Neural cell (in vitro differentiated cells): Measurements from ENCODE around the gene OSBPL9.

Source experiments
- EP300 ChIP-seq: fragments of 450-650 bp; conservative IDR thresholded peaks from 2 replicates; pipeline ENCODE4 v1.6.1; 2014; ENCODE audit warnings: antibody characterized with exemption, mild to moderate bottlenecking, moderate library complexity; ENCODE audit not compliant: poor library complexity, severe bottlenecking
- EZH2 ChIP-seq: fragments of 200-600, 300-800 bp; shearing (Covaris generic), sonication (generic); IDR thresholded peaks from 2 replicates; pipeline ENCODE4 v1.6.1; 2014; ENCODE audit warnings: antibody characterized with exemption, low read length, borderline replicate concordance, mild to moderate bottlenecking; ENCODE audit not compliant: insufficient read depth, poor library complexity, severe bottlenecking
- POLR2AphosphoS5 ChIP-seq: IDR thresholded peaks from 2 replicates; pipeline ENCODE4 v1.6.1; 2012
- RAD21 ChIP-seq: fragments of 450-650 bp; conservative IDR thresholded peaks from 2 replicates; pipeline ENCODE4 v1.6.1; 2014; ENCODE audit warnings: antibody characterized with exemption, mild to moderate bottlenecking, moderate library complexity
- SMC3 ChIP-seq: fragments of 450-650 bp; conservative IDR thresholded peaks from 2 replicates; pipeline ENCODE4 v1.6.1; 2014; ENCODE audit warnings: antibody characterized with exemption, mild to moderate bottlenecking, moderate library complexity; ENCODE audit not compliant: poor library complexity
- TAF1 ChIP-seq: IDR thresholded peaks from 2 replicates; pipeline ENCODE4 v1.6.1; 2012; ENCODE audit warnings: low read depth
- TF ChIP-seq, protein P1 (sequence below): fragments of 450-650 bp; IDR thresholded peaks from 2 replicates; pipeline ENCODE4 v1.5.1; 2014; ENCODE audit warnings: antibody characterized with exemption, mild to moderate bottlenecking, moderate library complexity; ENCODE audit not compliant: poor library complexity, severe bottlenecking
- TF ChIP-seq, protein P2 (sequence below): IDR thresholded peaks from 2 replicates; pipeline ENCODE4 v1.6.1; 2012; ENCODE audit warnings: borderline replicate concordance

DNA sequence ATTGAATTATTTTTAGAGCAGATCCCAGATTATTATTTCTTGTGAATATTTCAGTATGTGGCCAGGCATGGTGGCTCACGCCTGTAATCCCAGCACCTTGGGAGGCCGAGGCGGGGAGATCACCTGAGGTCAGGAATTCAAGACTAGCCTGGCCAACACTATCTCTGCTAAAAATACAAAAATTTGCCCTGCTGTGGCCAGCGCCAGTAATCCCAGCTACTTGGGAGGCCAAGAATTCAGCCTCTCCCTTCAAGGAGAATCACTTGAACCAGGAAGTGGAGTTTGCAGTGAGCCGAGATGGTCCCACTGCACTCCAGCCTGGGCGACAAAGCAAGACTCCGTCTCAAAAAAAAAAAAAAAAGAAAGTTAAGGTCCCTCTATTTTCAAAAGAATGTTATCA is 4.3 kb downstream of the OSBPL9 start:
- TF ChIP-seq, protein P1, sequence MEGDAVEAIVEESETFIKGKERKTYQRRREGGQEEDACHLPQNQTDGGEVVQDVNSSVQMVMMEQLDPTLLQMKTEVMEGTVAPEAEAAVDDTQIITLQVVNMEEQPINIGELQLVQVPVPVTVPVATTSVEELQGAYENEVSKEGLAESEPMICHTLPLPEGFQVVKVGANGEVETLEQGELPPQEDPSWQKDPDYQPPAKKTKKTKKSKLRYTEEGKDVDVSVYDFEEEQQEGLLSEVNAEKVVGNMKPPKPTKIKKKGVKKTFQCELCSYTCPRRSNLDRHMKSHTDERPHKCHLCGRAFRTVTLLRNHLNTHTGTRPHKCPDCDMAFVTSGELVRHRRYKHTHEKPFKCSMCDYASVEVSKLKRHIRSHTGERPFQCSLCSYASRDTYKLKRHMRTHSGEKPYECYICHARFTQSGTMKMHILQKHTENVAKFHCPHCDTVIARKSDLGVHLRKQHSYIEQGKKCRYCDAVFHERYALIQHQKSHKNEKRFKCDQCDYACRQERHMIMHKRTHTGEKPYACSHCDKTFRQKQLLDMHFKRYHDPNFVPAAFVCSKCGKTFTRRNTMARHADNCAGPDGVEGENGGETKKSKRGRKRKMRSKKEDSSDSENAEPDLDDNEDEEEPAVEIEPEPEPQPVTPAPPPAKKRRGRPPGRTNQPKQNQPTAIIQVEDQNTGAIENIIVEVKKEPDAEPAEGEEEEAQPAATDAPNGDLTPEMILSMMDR: no peak
- TF ChIP-seq SMC3: no peak
- TF ChIP-seq, protein P2, sequence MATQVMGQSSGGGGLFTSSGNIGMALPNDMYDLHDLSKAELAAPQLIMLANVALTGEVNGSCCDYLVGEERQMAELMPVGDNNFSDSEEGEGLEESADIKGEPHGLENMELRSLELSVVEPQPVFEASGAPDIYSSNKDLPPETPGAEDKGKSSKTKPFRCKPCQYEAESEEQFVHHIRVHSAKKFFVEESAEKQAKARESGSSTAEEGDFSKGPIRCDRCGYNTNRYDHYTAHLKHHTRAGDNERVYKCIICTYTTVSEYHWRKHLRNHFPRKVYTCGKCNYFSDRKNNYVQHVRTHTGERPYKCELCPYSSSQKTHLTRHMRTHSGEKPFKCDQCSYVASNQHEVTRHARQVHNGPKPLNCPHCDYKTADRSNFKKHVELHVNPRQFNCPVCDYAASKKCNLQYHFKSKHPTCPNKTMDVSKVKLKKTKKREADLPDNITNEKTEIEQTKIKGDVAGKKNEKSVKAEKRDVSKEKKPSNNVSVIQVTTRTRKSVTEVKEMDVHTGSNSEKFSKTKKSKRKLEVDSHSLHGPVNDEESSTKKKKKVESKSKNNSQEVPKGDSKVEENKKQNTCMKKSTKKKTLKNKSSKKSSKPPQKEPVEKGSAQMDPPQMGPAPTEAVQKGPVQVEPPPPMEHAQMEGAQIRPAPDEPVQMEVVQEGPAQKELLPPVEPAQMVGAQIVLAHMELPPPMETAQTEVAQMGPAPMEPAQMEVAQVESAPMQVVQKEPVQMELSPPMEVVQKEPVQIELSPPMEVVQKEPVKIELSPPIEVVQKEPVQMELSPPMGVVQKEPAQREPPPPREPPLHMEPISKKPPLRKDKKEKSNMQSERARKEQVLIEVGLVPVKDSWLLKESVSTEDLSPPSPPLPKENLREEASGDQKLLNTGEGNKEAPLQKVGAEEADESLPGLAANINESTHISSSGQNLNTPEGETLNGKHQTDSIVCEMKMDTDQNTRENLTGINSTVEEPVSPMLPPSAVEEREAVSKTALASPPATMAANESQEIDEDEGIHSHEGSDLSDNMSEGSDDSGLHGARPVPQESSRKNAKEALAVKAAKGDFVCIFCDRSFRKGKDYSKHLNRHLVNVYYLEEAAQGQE: no peak
- TF ChIP-seq TAF1: no peak
- TF ChIP-seq POLR2AphosphoS5: no peak
- no peak for TF ChIP-seq EZH2
- TF ChIP-seq EP300: no peak
- TF ChIP-seq RAD21: no peak
